K562 (cell line): ENCODE measurements around the gene ZFPM1. TPM values are rescaled to one million over a fixed set of nuclear protein-coding genes. Genes with fewer than 3 reads are reported as not detected.

Source experiments
- CEBPZ ChIP-seq: fragments of 150-350 bp; IDR thresholded peaks from 2 replicates; pipeline ENCODE4 v1.6.1; 2014; ENCODE audit warnings: low read depth, mild to moderate bottlenecking, low read length, borderline replicate concordance
- HLTF ChIP-seq: fragments of 450-650 bp; IDR thresholded peaks from 2 replicates; pipeline ENCODE4 v1.6.1; 2016
- IRF1 ChIP-seq: sonication (generic); formaldehyde crosslinking; IDR thresholded peaks from 2 replicates; pipeline ENCODE4 v1.8.0; 2022; ENCODE audit warnings: missing genetic modification reagents, mild to moderate bottlenecking, borderline replicate concordance
- NRF1 ChIP-seq, 2 experiments: fragments of 450-650 bp; IDR thresholded peaks in 1 of 2; conservative IDR thresholded peaks in 1 of 2; 2 replicates each; pipeline ENCODE4 v1.6.1; 2014; ENCODE audit warnings: mild to moderate bottlenecking in 2 of 2
- TCF15 ChIP-seq: fragments of 250-450 bp; sonication (Bioruptor Pico); IDR thresholded peaks from 2 replicates; pipeline ENCODE4 v1.8.0; 2022; ENCODE audit warnings: moderate library complexity, mild to moderate bottlenecking, inconsistent platforms
- TFAP4 ChIP-seq: sonication (generic); formaldehyde crosslinking; IDR thresholded peaks from 2 replicates; pipeline ENCODE4 v1.8.0; 2022; ENCODE audit warnings: missing genetic modification reagents, mild to moderate bottlenecking, moderate library complexity, borderline replicate concordance
- THAP7 ChIP-seq: fragments of 250-450 bp; sonication (Bioruptor Pico); IDR thresholded peaks from 2 replicates; pipeline ENCODE4 v1.5.0; 2021
- THRB ChIP-seq: fragments of 450-650 bp; formaldehyde crosslinking; conservative IDR thresholded peaks from 2 replicates; pipeline ENCODE4 v1.4.0; 2022; ENCODE audit warnings: mild to moderate bottlenecking, missing genetic modification characterization
- ZKSCAN3 ChIP-seq: fragments of 250-450 bp; sonication (Bioruptor Pico); IDR thresholded peaks from 2 replicates; pipeline ENCODE4 v1.4.0; 2020
- ZNF277 ChIP-seq: fragments of 250-450 bp; sonication (Bioruptor Pico); IDR thresholded peaks from 2 replicates; pipeline ENCODE4 v1.8.0; 2022; ENCODE audit warnings: inconsistent platforms, mild to moderate bottlenecking, moderate library complexity, borderline replicate concordance
- ZNF316 ChIP-seq: fragments of 450-650 bp; IDR thresholded peaks from 2 replicates; pipeline ENCODE4 v1.6.1; 2016
- ZNF398 ChIP-seq: fragments of 250-450 bp; sonication (Bioruptor Pico); IDR thresholded peaks from 2 replicates; pipeline ENCODE4 v1.8.0; 2021; ENCODE audit warnings: moderate library complexity, mild to moderate bottlenecking, inconsistent platforms
- polyA plus RNA-seq, 8 experiments: library from polyadenylated mRNA; depleted of rRNA in 4 of 8; stranded (reverse) in 5 of 8; unstranded in 3 of 8; fragments of >200 nt; fragmentation: Nextera tagmentation in 2 of 8; fragmentation: Illumina TruSeq in 1 of 8; extraction: Ambion mirVana in 2 of 8; extraction: Trizol in 1 of 8; gene quantifications; 2 replicates each; pipeline versions ENCODE4 v1.2.1 to v1.2.3, GENCODE V29; 2011 to 2014; ENCODE audit warnings: inconsistent platforms in 1 of 8, missing spikeins in 1 of 8
- total RNA-seq, 7 experiments: library from RNA; depleted of rRNA in 6 of 7; stranded (reverse); fragments of >200 nt in 6 of 7; fragmentation: Illumina TruSeq in 2 of 7; extraction: Trizol in 2 of 7; gene quantifications; 2 replicates each; pipeline versions ENCODE4 v1.2.1 to v1.2.3, GENCODE V29; 2011 to 2021; ENCODE audit warnings: low replicate concordance in 1 of 7

Gene ZFPM1
- total and polyA plus RNA-seq, 9 of the 15 experiments (the other 6 are each of a cell fraction or from before 2014, with no cell fraction given): 0.03 to 35.9 (median 1.4) TPM

GRCh38 chr16:88497561-88498462, 44.7 kb downstream of the ZFPM1 start (continued):
- TF ChIP-seq THAP7 (CRISPR knock-in tag) (no peak), NRF1 (conservative IDR thresholded peaks at IDR 0.05 in 1 of 2, IDR thresholded peaks at IDR 0.05 in 1 of 2) (peak; percentile 36 to 44; a peak in 3 of 4 replicates), ZNF398 (CRISPR knock-in tag) (no peak), HLTF (no peak), THRB (CRISPR knock-in tag) (no peak), ZNF277 (no peak), IRF1 (CRISPR knock-in tag) (no peak), TFAP4 (CRISPR knock-in tag) (peak; percentile 94), CEBPZ (no peak), ZNF316 (no peak), TCF15 (CRISPR knock-in tag) (no peak), ZKSCAN3 (no peak)
